Activated T-cell treated with anti-CD3 and anti-CD28 coated beads, Interleukin-2, amount 50 U/mL, for 24 hours (primary cell): Measurements from ENCODE around the gene RANBP10.
A peak's percentile ranks its signal among the peaks of the same experiment; 100 is the strongest.

ENCODE experiments used
- DNase-seq: peaks from one replicate; pipeline ENCODE4 v3.0.0-alpha.2; 2020
- H3K27ac Mint-ChIP-seq: 2 replicates; pipeline ENCODE4 v1.8.0; 2020; ENCODE audit warnings: mild to moderate bottlenecking, mixed read lengths
- H3K27me3 Mint-ChIP-seq: 2 replicates; pipeline ENCODE4 v1.8.0; 2020; ENCODE audit warnings: mixed read lengths
- H3K36me3 Mint-ChIP-seq: 2 replicates; pipeline ENCODE4 v1.8.0; 2020; ENCODE audit warnings: low read depth, mixed read lengths
- H3K4me1 Mint-ChIP-seq: 2 replicates; pipeline ENCODE4 v1.8.0; 2020; ENCODE audit warnings: low read depth, mixed read lengths
- H3K4me3 Mint-ChIP-seq: 2 replicates; pipeline ENCODE4 v1.8.0; 2020; ENCODE audit warnings: mild to moderate bottlenecking, moderate library complexity, mixed read lengths
- H3K9me3 Mint-ChIP-seq: 2 replicates; pipeline ENCODE4 v1.8.0; 2020; ENCODE audit warnings: mixed read lengths

Gene RANBP10

GRCh38 chr16:67779256-67780014, 26.9 kb downstream of the RANBP10 start:
- no peak for DNase-seq
- H3K4me3 Mint-ChIP-seq: no peak overlapping the region
- H3K27ac Mint-ChIP-seq: peak overlapping the region; percentile 79
- no peaks in the 10 kb centered on the region for H3K9me3 Mint-ChIP-seq
- H3K4me1 Mint-ChIP-seq: peaks cover 34% of the 10 kb centered on the region
- H3K27me3 Mint-ChIP-seq: no peaks in the 10 kb centered on the region
- H3K36me3 Mint-ChIP-seq: peaks cover 21% of the 10 kb centered on the region

- Mint-ChIP-seq H3K4me1 (peaks cover 18% of the 10 kb centered on the region), H3K4me3 (no peak overlapping the region), H3K9me3 (no peaks in the 10 kb centered on the region), H3K36me3 (peaks cover 42% of the 10 kb centered on the region), H3K27me3 (no peaks in the 10 kb centered on the region), H3K27ac (no peak overlapping the region)
- DNase-seq: no peak
These were observed 31.1 kb downstream of the RANBP10 start for GRCh38 chr16:67775273-67775672.

- no peak for DNase-seq
- H3K9me3 Mint-ChIP-seq: no peaks in the 10 kb centered on the region
- H3K27ac Mint-ChIP-seq: no peak overlapping the region
- peaks cover 11% of the 10 kb centered on the region for H3K4me1 Mint-ChIP-seq
- H3K27me3 Mint-ChIP-seq: no peaks in the 10 kb centered on the region
- H3K36me3 Mint-ChIP-seq: peaks cover 42% of the 10 kb centered on the region
- no peak overlapping the region for H3K4me3 Mint-ChIP-seq
These were observed 31.9 kb downstream of the RANBP10 start for GRCh38 chr16:67774457-67774853.

GRCh38 chr16:67773569-67774456, 32.5 kb downstream of the RANBP10 start:
- no peak for DNase-seq
- Mint-ChIP-seq H3K27ac (no peak overlapping the region), H3K9me3 (no peaks in the 10 kb centered on the region), H3K4me3 (no peak overlapping the region), H3K4me1 (peaks cover 7% of the 10 kb centered on the region), H3K27me3 (no peaks in the 10 kb centered on the region), H3K36me3 (peaks cover 44% of the 10 kb centered on the region)

GRCh38 chr16:67773099-67773498, 33.3 kb downstream of the RANBP10 start:
- no peak for DNase-seq

GRCh38 chr16:67770346-67770991, 35.9 kb downstream of the RANBP10 start:
- Mint-ChIP-seq H3K4me3 (no peak overlapping the region), H3K4me1 (peaks cover 7% of the 10 kb centered on the region), H3K27ac (no peak overlapping the region), H3K9me3 (no peaks in the 10 kb centered on the region), H3K27me3 (no peaks in the 10 kb centered on the region), H3K36me3 (peaks cover 51% of the 10 kb centered on the region)
- no peak for DNase-seq

More at GRCh38 chr16:67773099-67773498, 33.3 kb downstream of the RANBP10 start:
- Mint-ChIP-seq H3K27me3 (no peaks in the 10 kb centered on the region), H3K27ac (no peak overlapping the region), H3K4me1 (peaks cover 7% of the 10 kb centered on the region), H3K4me3 (no peak overlapping the region), H3K9me3 (no peaks in the 10 kb centered on the region), H3K36me3 (peaks cover 45% of the 10 kb centered on the region)

GRCh38 chr16:67767953-67768352, 38.4 kb downstream of the RANBP10 start:
- Mint-ChIP-seq H3K9me3 (no peaks in the 10 kb centered on the region), H3K36me3 (peaks cover 59% of the 10 kb centered on the region), H3K4me3 (no peak overlapping the region), H3K27ac (no peak overlapping the region), H3K4me1 (peaks cover 3% of the 10 kb centered on the region), H3K27me3 (no peaks in the 10 kb centered on the region)
- no peak for DNase-seq

- DNase-seq: no peak
- Mint-ChIP-seq H3K4me3 (no peak overlapping the region), H3K27me3 (no peaks in the 10 kb centered on the region), H3K36me3 (peaks cover 46% of the 10 kb centered on the region), H3K27ac (no peak overlapping the region), H3K4me1 (peaks cover under 1% of the 10 kb centered on the region), H3K9me3 (no peaks in the 10 kb centered on the region)
These were observed 40.1 kb downstream of the RANBP10 start for GRCh38 chr16:67766291-67766690.

GRCh38 chr16:67764158-67764667, 42.1 kb downstream of the RANBP10 start:
- Mint-ChIP-seq H3K27me3 (no peaks in the 10 kb centered on the region), H3K4me3 (no peak overlapping the region), H3K4me1 (peaks cover 10% of the 10 kb centered on the region), H3K36me3 (peaks cover 36% of the 10 kb centered on the region), H3K9me3 (no peaks in the 10 kb centered on the region), H3K27ac (no peak overlapping the region)
- DNase-seq: no peak

- Mint-ChIP-seq H3K27ac (peak overlapping the region; percentile 18), H3K27me3 (no peaks in the 10 kb centered on the region), H3K36me3 (peaks cover 41% of the 10 kb centered on the region), H3K9me3 (no peaks in the 10 kb centered on the region), H3K4me1 (peaks cover 10% of the 10 kb centered on the region), H3K4me3 (no peak overlapping the region)
- DNase-seq: no peak
These were observed 43.3 kb downstream of the RANBP10 start for GRCh38 chr16:67763066-67763465.

- Mint-ChIP-seq H3K27ac (peak overlapping the region; percentile 18), H3K36me3 (peaks cover 44% of the 10 kb centered on the region), H3K4me1 (peaks cover 10% of the 10 kb centered on the region), H3K9me3 (no peaks in the 10 kb centered on the region), H3K27me3 (no peaks in the 10 kb centered on the region), H3K4me3 (no peak overlapping the region)
- no peak for DNase-seq
These were observed 44.0 kb downstream of the RANBP10 start for GRCh38 chr16:67762385-67762784.

GRCh38 chr16:67761924-67762323, 44.4 kb downstream of the RANBP10 start:
- H3K4me1 Mint-ChIP-seq: peaks cover 10% of the 10 kb centered on the region
- H3K27me3 Mint-ChIP-seq: no peaks in the 10 kb centered on the region
- H3K36me3 Mint-ChIP-seq: peaks cover 44% of the 10 kb centered on the region
- H3K9me3 Mint-ChIP-seq: no peaks in the 10 kb centered on the region
- no peak overlapping the region for H3K27ac Mint-ChIP-seq
- DNase-seq: no peak
- no peak overlapping the region for H3K4me3 Mint-ChIP-seq

GRCh38 chr16:67760956-67761230, 45.5 kb downstream of the RANBP10 start:
- Mint-ChIP-seq H3K9me3 (no peaks in the 10 kb centered on the region), H3K4me3 (no peak overlapping the region), H3K27ac (peak overlapping the region; percentile 35)

GRCh38 chr16:67760206-67760955, 46.0 kb downstream of the RANBP10 start:
- DNase-seq: no peak
- peaks cover 35% of the 10 kb centered on the region for H3K36me3 Mint-ChIP-seq
- H3K27ac Mint-ChIP-seq: no peak overlapping the region
- peaks cover 10% of the 10 kb centered on the region for H3K4me1 Mint-ChIP-seq
- no peaks in the 10 kb centered on the region for H3K9me3 Mint-ChIP-seq
- H3K4me3 Mint-ChIP-seq: no peak overlapping the region
- no peaks in the 10 kb centered on the region for H3K27me3 Mint-ChIP-seq

More at GRCh38 chr16:67760956-67761230, 45.5 kb downstream of the RANBP10 start:
- H3K4me1 Mint-ChIP-seq: peaks cover 10% of the 10 kb centered on the region
- no peak for DNase-seq
- H3K36me3 Mint-ChIP-seq: peaks cover 35% of the 10 kb centered on the region
- no peaks in the 10 kb centered on the region for H3K27me3 Mint-ChIP-seq
